Measurements from ENCODE around the gene NOSIP.
A peak's percentile ranks its signal among the peaks of the same experiment; 100 is the strongest.

Gene NOSIP

GRCh38 chr19:49559443-49559842 lies 20.9 kb downstream of the NOSIP start:
- peak overlapping the region; percentile 77 for H3K4me3 Mint-ChIP-seq
- H3K9me3 Mint-ChIP-seq: no peaks in the 10 kb centered on the region
- peak overlapping the region; percentile 79 for H3K27ac Mint-ChIP-seq (ENCODE audit: low read depth)
- peaks cover 40% of the 10 kb centered on the region for H3K36me3 Mint-ChIP-seq (ENCODE audit: insufficient read depth)
- no peaks in the 10 kb centered on the region for H3K27me3 Mint-ChIP-seq
- no peak for DNase-seq (ENCODE audit: low spot score in 2 of 2)
- ATAC-seq (replicated peaks; ENCODE audit: extremely low read depth, poor library complexity, severe bottlenecking): no peak
- H3K4me1 Mint-ChIP-seq: peaks cover 56% of the 10 kb centered on the region

GRCh38 chr19:49558591-49558990 lies 21.8 kb downstream of the NOSIP start:
- H3K4me3 Mint-ChIP-seq: peak overlapping the region; percentile 77
- H3K9me3 Mint-ChIP-seq: no peaks in the 10 kb centered on the region
- H3K27ac Mint-ChIP-seq (ENCODE audit: low read depth): peak overlapping the region; percentile 79
- H3K4me1 Mint-ChIP-seq: peaks cover 53% of the 10 kb centered on the region
- no peaks in the 10 kb centered on the region for H3K27me3 Mint-ChIP-seq
- ATAC-seq (replicated peaks; ENCODE audit: extremely low read depth, poor library complexity, severe bottlenecking) (no peak), DNase-seq (ENCODE audit: low spot score in 2 of 2) (no peak)
- H3K36me3 Mint-ChIP-seq (ENCODE audit: insufficient read depth): peaks cover 40% of the 10 kb centered on the region

- no peak for DNase-seq (ENCODE audit: low spot score in 2 of 2)
- ATAC-seq (replicated peaks; ENCODE audit: extremely low read depth, poor library complexity, severe bottlenecking): no peak
- no peak overlapping the region for H3K27ac Mint-ChIP-seq (ENCODE audit: low read depth)
- H3K27me3 Mint-ChIP-seq: no peaks in the 10 kb centered on the region
- no peaks in the 10 kb centered on the region for H3K9me3 Mint-ChIP-seq
- peak overlapping the region; percentile 55 for H3K4me3 Mint-ChIP-seq
- H3K36me3 Mint-ChIP-seq (ENCODE audit: insufficient read depth): peaks cover 42% of the 10 kb centered on the region
- peaks cover 56% of the 10 kb centered on the region for H3K4me1 Mint-ChIP-seq
These were observed 22.6 kb downstream of the NOSIP start for GRCh38 chr19:49557641-49558325.

GRCh38 chr19:49556412-49557398 lies 23.7 kb downstream of the NOSIP start:
- Mint-ChIP-seq H3K27me3 (no peaks in the 10 kb centered on the region), H3K36me3 (ENCODE audit: insufficient read depth) (peaks cover 42% of the 10 kb centered on the region), H3K9me3 (no peaks in the 10 kb centered on the region), H3K4me3 (peak overlapping the region; percentile 56), H3K27ac (ENCODE audit: low read depth) (no peak overlapping the region), H3K4me1 (peaks cover 59% of the 10 kb centered on the region)
- ATAC-seq (replicated peaks; ENCODE audit: extremely low read depth, poor library complexity, severe bottlenecking) (no peak), DNase-seq (ENCODE audit: low spot score in 2 of 2) (no peak)

- DNase-seq (ENCODE audit: low spot score in 2 of 2): peak; percentile 40 to 57
- no peaks in the 10 kb centered on the region for H3K27me3 Mint-ChIP-seq
- peaks cover 42% of the 10 kb centered on the region for H3K36me3 Mint-ChIP-seq (ENCODE audit: insufficient read depth)
- H3K4me1 Mint-ChIP-seq: peaks cover 54% of the 10 kb centered on the region
- H3K9me3 Mint-ChIP-seq: no peaks in the 10 kb centered on the region
- H3K27ac Mint-ChIP-seq (ENCODE audit: low read depth): peak overlapping the region; percentile 94
- ATAC-seq (replicated peaks; ENCODE audit: extremely low read depth, poor library complexity, severe bottlenecking): no peak
- H3K4me3 Mint-ChIP-seq: peak overlapping the region; percentile 68
These were observed 24.6 kb downstream of the NOSIP start for GRCh38 chr19:49555600-49556411.

DNA sequence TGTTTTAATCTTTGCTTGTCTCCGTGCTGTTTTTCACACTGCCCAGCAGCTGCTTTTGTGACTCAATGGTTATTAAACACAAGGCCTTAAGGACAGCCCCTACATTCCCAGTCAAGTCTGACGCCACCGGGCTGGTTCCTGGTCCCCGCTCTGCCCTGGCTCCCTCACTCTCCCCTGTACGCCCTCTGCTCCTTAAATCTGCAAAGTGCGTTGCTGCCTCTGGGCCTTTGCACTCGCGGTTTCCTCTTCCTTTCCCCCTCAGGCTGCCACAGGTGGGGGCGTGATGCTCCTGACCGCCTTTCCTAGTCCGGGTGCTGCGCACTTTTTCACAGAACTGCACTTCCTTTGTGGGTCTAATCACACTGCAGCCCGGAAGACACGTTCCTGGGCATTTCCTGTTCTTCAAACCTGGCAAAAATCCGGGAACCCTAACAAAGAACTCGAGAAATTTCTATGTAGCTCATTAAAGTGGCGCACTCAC lies 25.6 kb downstream of the NOSIP start:
- Mint-ChIP-seq H3K4me1 (peaks cover 43% of the 10 kb centered on the region), H3K27me3 (no peaks in the 10 kb centered on the region), H3K9me3 (no peaks in the 10 kb centered on the region), H3K4me3 (peak overlapping the region; percentile 68), H3K36me3 (ENCODE audit: insufficient read depth) (peaks cover 39% of the 10 kb centered on the region), H3K27ac (ENCODE audit: low read depth) (peak overlapping the region; percentile 94)
- DNase-seq (ENCODE audit: low spot score in 2 of 2) (no peak), ATAC-seq (replicated peaks; ENCODE audit: extremely low read depth, poor library complexity, severe bottlenecking) (no peak)

DNA sequence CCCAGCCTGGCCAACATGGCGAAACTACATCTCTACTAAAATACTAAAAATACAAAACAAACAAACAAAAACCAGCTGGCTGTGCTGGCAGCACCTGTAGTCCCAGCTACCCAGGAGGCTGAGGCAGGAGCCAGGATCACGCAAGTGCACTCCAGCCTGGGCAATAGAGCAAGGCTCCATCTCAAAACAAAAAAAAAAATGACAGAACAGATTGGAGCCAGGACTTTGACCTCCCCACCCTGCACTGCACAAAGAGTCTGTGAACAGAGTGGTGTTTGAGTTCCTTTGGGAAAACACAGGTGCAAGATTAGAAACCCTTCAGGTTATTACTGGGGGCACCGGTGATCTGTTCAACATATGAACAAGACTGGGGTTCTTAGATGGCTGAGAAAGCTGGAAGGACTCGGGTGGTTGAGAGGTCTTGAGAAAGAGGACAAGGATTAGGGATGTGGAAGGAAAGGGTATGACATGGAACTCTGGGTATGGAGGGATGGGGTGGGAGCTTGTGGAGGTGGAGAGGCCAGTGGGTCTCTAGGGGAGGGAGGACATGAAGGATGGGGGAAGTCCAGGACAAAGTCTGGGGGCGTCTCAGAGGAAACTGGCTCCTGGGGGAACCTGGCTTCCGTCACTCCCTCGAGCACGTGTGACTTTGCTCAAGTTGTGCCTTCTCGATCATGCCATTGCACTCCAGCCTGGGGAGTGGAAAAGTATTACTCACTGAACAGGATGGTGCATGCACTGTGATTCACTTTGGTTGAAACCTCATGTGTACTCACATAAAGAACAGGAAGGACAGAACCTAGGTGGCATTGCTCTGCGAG lies 26.7 kb downstream of the NOSIP start:
- Mint-ChIP-seq H3K27me3 (no peaks in the 10 kb centered on the region), H3K36me3 (ENCODE audit: insufficient read depth) (peaks cover 31% of the 10 kb centered on the region), H3K4me1 (peaks cover 38% of the 10 kb centered on the region), H3K9me3 (no peaks in the 10 kb centered on the region), H3K27ac (ENCODE audit: low read depth) (peak overlapping the region; percentile 87), H3K4me3 (peak overlapping the region; percentile 41)
- no peak for ATAC-seq (replicated peaks; ENCODE audit: extremely low read depth, poor library complexity, severe bottlenecking)
- no peak for DNase-seq (ENCODE audit: low spot score in 2 of 2)

DNA sequence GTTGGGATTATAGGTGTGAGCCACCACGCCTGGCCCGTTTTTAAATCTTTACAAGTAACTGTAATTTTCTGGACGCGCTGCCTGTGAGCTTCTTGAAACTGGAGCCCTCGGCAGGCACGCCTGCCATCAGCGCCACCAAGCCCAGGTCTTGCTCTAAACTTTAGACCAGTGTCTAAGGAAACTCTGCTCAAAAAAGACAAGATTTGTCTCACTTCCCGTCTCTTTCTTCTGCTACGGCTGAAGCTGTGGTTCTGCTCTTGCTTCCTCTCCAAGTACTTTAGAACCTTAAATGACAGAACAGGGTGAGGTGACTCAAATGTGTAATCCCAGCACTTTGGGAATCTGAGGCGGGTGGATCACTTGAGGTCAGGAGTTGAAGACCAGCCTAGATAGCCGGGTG lies 27.6 kb downstream of the NOSIP start:
- H3K4me1 Mint-ChIP-seq: peaks cover 37% of the 10 kb centered on the region
- H3K9me3 Mint-ChIP-seq: no peaks in the 10 kb centered on the region
- DNase-seq (ENCODE audit: low spot score in 2 of 2) (no peak), ATAC-seq (replicated peaks; ENCODE audit: extremely low read depth, poor library complexity, severe bottlenecking) (peak; percentile 49)
- H3K36me3 Mint-ChIP-seq (ENCODE audit: insufficient read depth): peaks cover 26% of the 10 kb centered on the region
- peak overlapping the region; percentile 67 for H3K4me3 Mint-ChIP-seq
- peak overlapping the region; percentile 87 for H3K27ac Mint-ChIP-seq (ENCODE audit: low read depth)
- H3K27me3 Mint-ChIP-seq: no peaks in the 10 kb centered on the region

GRCh38 chr19:49551531-49551930 lies 28.8 kb downstream of the NOSIP start:
- H3K27ac Mint-ChIP-seq (ENCODE audit: low read depth): peak overlapping the region; percentile 19
- no peak for ATAC-seq (replicated peaks; ENCODE audit: extremely low read depth, poor library complexity, severe bottlenecking)
- H3K9me3 Mint-ChIP-seq: no peaks in the 10 kb centered on the region
- no peak for DNase-seq (ENCODE audit: low spot score in 2 of 2)
- H3K4me1 Mint-ChIP-seq: peaks cover 38% of the 10 kb centered on the region
- no peak overlapping the region for H3K4me3 Mint-ChIP-seq
- H3K27me3 Mint-ChIP-seq: no peaks in the 10 kb centered on the region
- peaks cover 20% of the 10 kb centered on the region for H3K36me3 Mint-ChIP-seq (ENCODE audit: insufficient read depth)

- peak overlapping the region; percentile 36 for H3K27ac Mint-ChIP-seq (ENCODE audit: low read depth)
- no peak for DNase-seq (ENCODE audit: low spot score in 2 of 2)
- H3K9me3 Mint-ChIP-seq: no peaks in the 10 kb centered on the region
- H3K4me3 Mint-ChIP-seq: no peak overlapping the region
- ATAC-seq (replicated peaks; ENCODE audit: extremely low read depth, poor library complexity, severe bottlenecking): no peak
- no peaks in the 10 kb centered on the region for H3K27me3 Mint-ChIP-seq
- H3K4me1 Mint-ChIP-seq: peaks cover 29% of the 10 kb centered on the region
- H3K36me3 Mint-ChIP-seq (ENCODE audit: insufficient read depth): peaks cover 2% of the 10 kb centered on the region
These were observed 31.3 kb downstream of the NOSIP start for GRCh38 chr19:49549045-49549444.

DNA sequence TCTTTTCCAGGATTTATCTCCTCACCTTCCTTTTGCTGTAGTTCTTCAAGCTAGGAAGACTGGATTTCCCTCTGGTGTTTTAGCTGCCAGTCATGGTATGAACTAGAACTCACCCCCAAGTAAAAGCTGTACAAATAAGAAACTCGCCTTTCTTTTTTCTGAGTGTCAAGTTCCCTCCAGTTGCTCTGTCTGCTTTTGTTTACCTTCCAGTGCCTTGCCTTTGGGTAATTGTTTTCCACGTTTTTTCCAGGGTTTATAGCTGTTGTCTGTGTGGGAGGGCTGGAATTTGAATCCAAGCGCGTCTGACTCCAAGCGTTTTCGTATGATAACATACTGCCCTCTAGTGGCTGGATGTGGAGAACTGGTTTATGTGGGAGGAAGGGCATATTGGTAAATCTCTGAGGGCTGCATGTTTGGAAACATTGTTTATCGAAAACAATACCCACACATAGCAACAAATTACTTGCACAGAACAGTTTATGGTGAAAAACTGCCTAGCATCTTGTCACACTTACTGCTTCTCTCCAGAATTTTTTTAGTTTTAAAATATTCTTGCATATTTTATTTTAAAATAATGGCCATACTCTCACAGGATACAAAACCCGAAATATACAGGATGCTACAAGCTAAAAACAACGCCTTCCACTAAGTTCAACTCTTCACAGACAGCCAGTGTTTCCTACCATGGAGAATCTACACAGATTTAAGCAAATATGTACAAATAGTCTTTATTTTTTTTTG lies 33.4 kb downstream of the NOSIP start:
- DNase-seq (ENCODE audit: low spot score in 2 of 2): peak; percentile 59 to 68
- no peaks in the 10 kb centered on the region for H3K36me3 Mint-ChIP-seq (ENCODE audit: insufficient read depth)

More for the DNA sequence above, 33.4 kb downstream of the NOSIP start:
- ATAC-seq (replicated peaks; ENCODE audit: extremely low read depth, poor library complexity, severe bottlenecking): peak; percentile 77
- Mint-ChIP-seq H3K4me3 (peak overlapping the region; percentile 61), H3K9me3 (no peaks in the 10 kb centered on the region), H3K27me3 (no peaks in the 10 kb centered on the region), H3K4me1 (peaks cover 12% of the 10 kb centered on the region), H3K27ac (ENCODE audit: low read depth) (peak overlapping the region; percentile 12)
